ENCODE results near the gene RANBP1. TPM values are rescaled to one million over a fixed set of nuclear protein-coding genes. Genes with fewer than 3 reads are reported as not detected.

The RANBP1 gene
- total and polyA plus RNA-seq, 2 of the 13 experiments (the other 11 are each of a cell fraction or from before 2014, with no cell fraction given): 181 to 492 TPM

- TF ChIP-seq, protein P1, sequence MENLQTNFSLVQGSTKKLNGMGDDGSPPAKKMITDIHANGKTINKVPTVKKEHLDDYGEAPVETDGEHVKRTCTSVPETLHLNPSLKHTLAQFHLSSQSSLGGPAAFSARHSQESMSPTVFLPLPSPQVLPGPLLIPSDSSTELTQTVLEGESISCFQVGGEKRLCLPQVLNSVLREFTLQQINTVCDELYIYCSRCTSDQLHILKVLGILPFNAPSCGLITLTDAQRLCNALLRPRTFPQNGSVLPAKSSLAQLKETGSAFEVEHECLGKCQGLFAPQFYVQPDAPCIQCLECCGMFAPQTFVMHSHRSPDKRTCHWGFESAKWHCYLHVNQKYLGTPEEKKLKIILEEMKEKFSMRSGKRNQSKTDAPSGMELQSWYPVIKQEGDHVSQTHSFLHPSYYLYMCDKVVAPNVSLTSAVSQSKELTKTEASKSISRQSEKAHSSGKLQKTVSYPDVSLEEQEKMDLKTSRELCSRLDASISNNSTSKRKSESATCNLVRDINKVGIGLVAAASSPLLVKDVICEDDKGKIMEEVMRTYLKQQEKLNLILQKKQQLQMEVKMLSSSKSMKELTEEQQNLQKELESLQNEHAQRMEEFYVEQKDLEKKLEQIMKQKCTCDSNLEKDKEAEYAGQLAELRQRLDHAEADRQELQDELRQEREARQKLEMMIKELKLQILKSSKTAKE (CRISPR knock-in tag; IDR thresholded peaks at IDR 0.05; ENCODE audit: borderline replicate concordance): no peak
- no peak for TF ChIP-seq MED8 (CRISPR knock-in tag; IDR thresholded peaks at IDR 0.05; ENCODE audit: insufficient replicate concordance)
- no peak for TF ChIP-seq NR2F2 (IDR thresholded peaks at IDR 0.05; ENCODE audit: borderline replicate concordance, low read depth)
- TF ChIP-seq IRX3 (CRISPR knock-in tag; IDR thresholded peaks at IDR 0.05; ENCODE audit: borderline replicate concordance, low read depth): no peak
- TF ChIP-seq MAFK (conservative IDR thresholded peaks at IDR 0.05 in 1 of 2, IDR thresholded peaks at IDR 0.05 in 1 of 2; ENCODE audit: low read length in 2 of 2): no peak
- TF ChIP-seq ZHX1 (CRISPR knock-in tag; IDR thresholded peaks at IDR 0.05; ENCODE audit: low read depth): no peak
- TF ChIP-seq THYN1 (CRISPR knock-in tag; IDR thresholded peaks at IDR 0.05; ENCODE audit: borderline replicate concordance, low read depth): no peak
- TF ChIP-seq MYNN (CRISPR knock-in tag; IDR thresholded peaks at IDR 0.05; ENCODE audit: low read depth): no peak
- TF ChIP-seq ZNF383 (CRISPR knock-in tag; IDR thresholded peaks at IDR 0.05; ENCODE audit: borderline replicate concordance): no peak
- no peak for TF ChIP-seq BHLHE40 (IDR thresholded peaks at IDR 0.05; ENCODE audit: low read length)
- no peak for TF ChIP-seq ZNF570 (CRISPR knock-in tag; IDR thresholded peaks at IDR 0.05; ENCODE audit: borderline replicate concordance)
- TF ChIP-seq ZNF24 (IDR thresholded peaks at IDR 0.05): no peak
- TF ChIP-seq, protein P2, sequence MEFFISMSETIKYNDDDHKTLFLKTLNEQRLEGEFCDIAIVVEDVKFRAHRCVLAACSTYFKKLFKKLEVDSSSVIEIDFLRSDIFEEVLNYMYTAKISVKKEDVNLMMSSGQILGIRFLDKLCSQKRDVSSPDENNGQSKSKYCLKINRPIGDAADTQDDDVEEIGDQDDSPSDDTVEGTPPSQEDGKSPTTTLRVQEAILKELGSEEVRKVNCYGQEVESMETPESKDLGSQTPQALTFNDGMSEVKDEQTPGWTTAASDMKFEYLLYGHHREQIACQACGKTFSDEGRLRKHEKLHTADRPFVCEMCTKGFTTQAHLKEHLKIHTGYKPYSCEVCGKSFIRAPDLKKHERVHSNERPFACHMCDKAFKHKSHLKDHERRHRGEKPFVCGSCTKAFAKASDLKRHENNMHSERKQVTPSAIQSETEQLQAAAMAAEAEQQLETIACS (CRISPR knock-in tag; IDR thresholded peaks at IDR 0.05): no peak
- no peak for TF ChIP-seq NR1H2 (CRISPR knock-in tag; IDR thresholded peaks at IDR 0.05; ENCODE audit: borderline replicate concordance, low read depth)
- TF ChIP-seq, protein P3, sequence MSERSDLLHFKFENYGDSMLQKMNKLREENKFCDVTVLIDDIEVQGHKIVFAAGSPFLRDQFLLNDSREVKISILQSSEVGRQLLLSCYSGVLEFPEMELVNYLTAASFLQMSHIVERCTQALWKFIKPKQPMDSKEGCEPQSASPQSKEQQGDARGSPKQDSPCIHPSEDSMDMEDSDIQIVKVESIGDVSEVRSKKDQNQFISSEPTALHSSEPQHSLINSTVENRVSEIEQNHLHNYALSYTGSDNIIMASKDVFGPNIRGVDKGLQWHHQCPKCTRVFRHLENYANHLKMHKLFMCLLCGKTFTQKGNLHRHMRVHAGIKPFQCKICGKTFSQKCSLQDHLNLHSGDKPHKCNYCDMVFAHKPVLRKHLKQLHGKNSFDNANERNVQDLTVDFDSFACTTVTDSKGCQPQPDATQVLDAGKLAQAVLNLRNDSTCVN (CRISPR knock-in tag; IDR thresholded peaks at IDR 0.05; ENCODE audit: borderline replicate concordance): no peak
- TF ChIP-seq ZNF770 (CRISPR knock-in tag; IDR thresholded peaks at IDR 0.05): no peak
Observed at GRCh38 chr22:20165421-20165820, 49.5 kb downstream of the RANBP1 start (continued).
